Measurements from ENCODE around the gene PSMD6.

DNA sequence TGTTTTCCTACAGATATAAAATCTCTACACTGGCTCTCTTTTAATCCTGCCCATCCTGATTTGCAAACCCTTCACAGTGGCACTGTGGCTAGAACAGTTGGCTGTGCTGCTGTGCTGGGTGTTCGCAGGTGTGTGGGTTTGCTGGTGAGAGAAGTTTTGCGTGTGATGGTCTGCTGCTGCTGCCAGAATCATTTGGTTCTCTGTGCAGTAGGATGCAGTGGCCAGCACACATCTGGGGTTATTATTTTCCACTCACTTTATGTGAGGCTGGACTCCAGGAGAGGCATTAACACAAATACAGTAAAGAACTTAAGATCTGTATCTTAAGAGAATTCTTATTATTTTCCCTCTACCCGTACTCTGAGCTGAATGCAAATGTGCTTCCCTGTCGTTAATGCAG is 16.0 kb upstream of the PSMD6 start:
- TF ChIP-seq EZH2 (IDR thresholded peaks at IDR 0.05): no peak
- TF ChIP-seq POLR2AphosphoS5 (IDR thresholded peaks at IDR 0.05; ENCODE audit: borderline replicate concordance, low read depth, low read length): no peak
